ENCODE results near the gene CYP19A1.

CYP19A1 gene

GRCh38 chr15:51327081-51327480, 11.3 kb downstream of the CYP19A1 start:
- H3K27ac ChIP-seq (ENCODE audit: extremely low read depth, low read depth, low read length): no peak overlapping the region
- H3K4me3 ChIP-seq (ENCODE audit: low read depth, low read length): no peak overlapping the region
- TF ChIP-seq ZNF830 (tag by site-specific recombination; IDR thresholded peaks at IDR 0.05; ENCODE audit: low read depth) (no peak), ZNF354C (tag by site-specific recombination; IDR thresholded peaks at IDR 0.05; ENCODE audit: borderline replicate concordance, low read depth) (no peak), ZXDB (tag by site-specific recombination; IDR thresholded peaks at IDR 0.05) (no peak), FEZF1 (tag by site-specific recombination; IDR thresholded peaks at IDR 0.05) (no peak), ZNF654 (tag by site-specific recombination; IDR thresholded peaks at IDR 0.05; ENCODE audit: low read depth) (no peak), ELK4 (IDR thresholded peaks at IDR 0.05; ENCODE audit: borderline replicate concordance, low read depth, low read length) (no peak), ZNF510 (tag by site-specific recombination; IDR thresholded peaks at IDR 0.05; ENCODE audit: insufficient replicate concordance) (no peak), ZFP69B (tag by site-specific recombination; IDR thresholded peaks at IDR 0.05) (no peak), ZNF184 (tag by site-specific recombination; IDR thresholded peaks at IDR 0.05) (no peak), ZNF37A (tag by site-specific recombination; IDR thresholded peaks at IDR 0.05) (no peak)
- H3K36me3 ChIP-seq (ENCODE audit: control insufficient read depth in 2 of 2, insufficient read depth in 1 of 2, low read length in 2 of 2): no peaks in the 10 kb centered on the region
- H3K4me1 ChIP-seq (ENCODE audit: control insufficient read depth, insufficient read depth, low read length): no peaks in the 10 kb centered on the region
- no peaks in the 10 kb centered on the region for H3K9me3 ChIP-seq (ENCODE audit: control insufficient read depth, insufficient read depth, low read depth, low read length)
- ChIA-PET CTCF (no interaction called here), POLR2A (no interaction called here)

- Histone ChIP-seq H3K4me3 (ENCODE audit: low read depth, low read length) (no peak overlapping the region), H3K36me3 (ENCODE audit: control insufficient read depth in 2 of 2, insufficient read depth in 1 of 2, low read length in 2 of 2) (no peaks in the 10 kb centered on the region), H3K27ac (ENCODE audit: extremely low read depth, low read depth, low read length) (no peak overlapping the region), H3K4me1 (ENCODE audit: control insufficient read depth, insufficient read depth, low read length) (no peaks in the 10 kb centered on the region), H3K9me3 (ENCODE audit: control insufficient read depth, insufficient read depth, low read depth, low read length) (no peaks in the 10 kb centered on the region)
- ChIA-PET CTCF (no interaction called here), POLR2A (no interaction called here)
- TF ChIP-seq EGR2 (tag by site-specific recombination; IDR thresholded peaks at IDR 0.05; ENCODE audit: low read depth) (peak; percentile 84), ZNF366 (tag by site-specific recombination; conservative IDR thresholded peaks at IDR 0.05) (no peak), ZFHX2 (tag by site-specific recombination; conservative IDR thresholded peaks at IDR 0.05) (peak; percentile 69)
Measured at GRCh38 chr15:51325167-51325566, 13.2 kb downstream of the CYP19A1 start.

GRCh38 chr15:51323749-51324148, 14.6 kb downstream of the CYP19A1 start:
- Histone ChIP-seq H3K27ac (ENCODE audit: extremely low read depth, low read depth, low read length) (no peak overlapping the region), H3K4me1 (ENCODE audit: control insufficient read depth, insufficient read depth, low read length) (no peaks in the 10 kb centered on the region), H3K36me3 (ENCODE audit: control insufficient read depth in 2 of 2, insufficient read depth in 1 of 2, low read length in 2 of 2) (no peaks in the 10 kb centered on the region), H3K4me3 (ENCODE audit: low read depth, low read length) (no peak overlapping the region), H3K9me3 (ENCODE audit: control insufficient read depth, insufficient read depth, low read depth, low read length) (no peaks in the 10 kb centered on the region)
- CTCF ChIA-PET: no interaction called here
- POLR2A ChIA-PET: no interaction called here
- TF ChIP-seq ZNF335 (tag by site-specific recombination; conservative IDR thresholded peaks at IDR 0.05) (no peak), ZNF121 (tag by site-specific recombination; IDR thresholded peaks at IDR 0.05) (no peak), MZF1 (tag by site-specific recombination; IDR thresholded peaks at IDR 0.05; ENCODE audit: borderline replicate concordance) (no peak), MYNN (tag by site-specific recombination; IDR thresholded peaks at IDR 0.05; ENCODE audit: borderline replicate concordance) (no peak), KLF17 (tag by site-specific recombination; IDR thresholded peaks at IDR 0.05) (no peak), ZNF221 (tag by site-specific recombination; IDR thresholded peaks at IDR 0.05; ENCODE audit: borderline replicate concordance) (no peak), ATF2 (tag by site-specific recombination; IDR thresholded peaks at IDR 0.05; ENCODE audit: low read depth) (no peak), YY2 (tag by site-specific recombination; IDR thresholded peaks at IDR 0.05) (no peak), KLF9 (tag by site-specific recombination; IDR thresholded peaks at IDR 0.05; ENCODE audit: low read depth) (no peak), ZNF274 (IDR thresholded peaks at IDR 0.05; ENCODE audit: low read length) (no peak), ZNF274 (tag by site-specific recombination; IDR thresholded peaks at IDR 0.05; ENCODE audit: borderline replicate concordance) (no peak), ZNF114 (tag by site-specific recombination; IDR thresholded peaks at IDR 0.05) (no peak), ZBTB6 (tag by site-specific recombination; IDR thresholded peaks at IDR 0.05) (no peak), ZNF544 (tag by site-specific recombination; IDR thresholded peaks at IDR 0.05) (no peak), IKZF3 (tag by site-specific recombination; IDR thresholded peaks at IDR 0.05) (no peak), ZNF521 (tag by site-specific recombination; IDR thresholded peaks at IDR 0.05) (no peak), ZNF223 (tag by site-specific recombination; IDR thresholded peaks at IDR 0.05) (no peak), ZNF785 (tag by site-specific recombination; IDR thresholded peaks at IDR 0.05) (no peak)
